Amygdala (tissue), 56 donors: ENCODE measurements around the gene UBE2V1.
"Not testable (repeated sequence)": the region's sequence is repeated elsewhere in the genome, so short reads cannot be mapped to it uniquely, and the experiment has no call there.

Source experiments
- DNase-seq, 56 donors: peaks; one replicate each; lab custom pipeline; 2025; lab: John Stamatoyannopoulos, UW

UBE2V1 gene

DNA sequence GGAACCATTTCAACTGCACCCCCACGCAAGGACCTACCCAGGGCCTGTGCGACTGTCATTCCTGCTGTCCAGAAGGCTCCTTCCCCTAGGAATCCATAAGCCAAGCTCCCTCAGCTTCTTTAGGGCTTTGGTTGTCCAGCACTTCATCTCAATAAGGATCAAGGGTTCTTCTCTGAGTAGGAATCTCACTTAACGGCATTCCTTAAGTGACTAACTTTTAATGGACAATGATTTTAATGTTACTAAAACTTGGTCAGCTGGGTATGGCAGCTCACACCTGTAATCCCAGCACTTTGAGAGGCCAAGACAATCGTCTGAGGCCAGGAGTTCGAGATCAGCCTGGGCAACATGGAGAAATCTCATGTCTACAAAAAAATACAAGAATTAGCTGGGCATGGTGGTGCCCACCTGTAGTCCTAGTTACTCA lies 13.4 kb downstream of the UBE2V1 start:
- no peak for DNase-seq

DNA sequence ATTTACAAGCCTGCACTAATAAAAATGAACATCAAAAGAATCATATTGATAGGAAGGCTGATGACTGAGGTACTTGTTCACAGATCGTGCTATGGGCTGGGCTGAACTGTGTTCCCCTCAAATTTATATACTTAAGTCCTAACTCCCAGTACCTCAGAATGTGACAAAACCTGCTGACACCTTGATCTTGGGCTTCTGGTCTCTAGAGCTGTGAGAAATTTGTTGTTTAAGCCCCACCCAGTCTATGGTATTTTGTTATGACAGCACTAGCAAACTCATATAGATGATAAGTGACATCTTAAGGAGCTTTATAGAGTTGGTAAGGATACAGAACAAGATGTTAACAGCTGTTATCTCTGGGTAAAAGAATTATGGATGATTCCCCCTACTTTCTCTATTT lies 13.8 kb downstream of the UBE2V1 start:
- DNase-seq, result no peak

DNA sequence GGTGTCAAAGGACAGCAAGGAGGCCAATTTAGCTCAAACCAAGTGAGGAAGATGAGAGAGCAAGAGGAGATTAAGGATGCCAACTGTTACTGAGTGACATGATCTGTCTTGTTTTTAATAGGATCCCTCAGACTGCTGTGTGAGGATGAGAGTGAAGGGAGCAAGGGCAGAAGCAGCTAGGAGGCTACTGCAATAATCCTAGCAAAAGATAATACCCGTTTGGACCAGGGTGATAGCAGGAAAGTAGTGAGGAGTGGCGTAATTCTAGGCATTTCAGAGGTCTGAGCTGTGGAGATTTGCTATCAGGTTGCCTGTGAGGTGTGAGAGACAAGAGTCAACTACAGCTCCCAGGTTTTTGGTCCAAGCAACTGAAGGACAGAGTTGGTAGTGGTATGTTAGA lies 14.7 kb downstream of the UBE2V1 start:
- DNase-seq, result no peak

DNA sequence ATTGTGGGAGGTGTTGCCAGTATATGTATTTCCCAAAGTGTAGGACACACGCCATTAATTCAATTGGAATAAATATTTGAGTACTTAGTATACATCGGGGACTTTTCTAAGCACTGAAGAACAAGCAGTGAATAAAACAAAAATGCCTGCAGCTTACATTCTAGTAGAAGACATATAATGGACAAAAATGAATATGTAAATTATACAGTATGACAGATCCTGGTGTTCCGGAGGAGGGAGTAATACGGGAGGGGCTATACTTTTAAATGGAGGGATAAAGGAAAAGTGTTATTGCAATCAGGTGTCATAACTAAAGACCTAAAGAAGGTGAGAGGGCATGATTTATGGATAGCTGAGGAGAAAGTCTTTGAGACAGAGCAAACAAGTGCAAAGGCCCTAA lies 15.1 kb downstream of the UBE2V1 start:
- no peak for DNase-seq

DNA sequence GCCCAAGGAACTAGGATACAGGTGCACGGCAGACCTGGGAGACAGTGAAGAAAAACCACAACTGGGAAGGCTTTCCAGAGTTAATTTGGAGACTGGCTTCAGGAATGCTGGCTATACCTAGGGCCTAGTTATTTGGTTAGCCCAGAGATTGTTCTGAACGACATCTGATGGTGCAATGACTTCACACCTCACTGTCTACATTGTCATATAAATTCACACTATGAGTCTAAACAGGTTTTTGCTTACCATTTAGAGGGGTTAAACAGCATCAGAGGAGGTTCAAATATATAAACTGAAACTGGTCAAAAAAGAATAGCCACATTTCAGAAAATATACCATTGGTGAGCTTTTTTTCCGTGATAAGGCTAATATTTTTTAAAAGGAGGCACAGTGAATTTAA lies 16.7 kb downstream of the UBE2V1 start:
- DNase-seq, result no peak

DNA sequence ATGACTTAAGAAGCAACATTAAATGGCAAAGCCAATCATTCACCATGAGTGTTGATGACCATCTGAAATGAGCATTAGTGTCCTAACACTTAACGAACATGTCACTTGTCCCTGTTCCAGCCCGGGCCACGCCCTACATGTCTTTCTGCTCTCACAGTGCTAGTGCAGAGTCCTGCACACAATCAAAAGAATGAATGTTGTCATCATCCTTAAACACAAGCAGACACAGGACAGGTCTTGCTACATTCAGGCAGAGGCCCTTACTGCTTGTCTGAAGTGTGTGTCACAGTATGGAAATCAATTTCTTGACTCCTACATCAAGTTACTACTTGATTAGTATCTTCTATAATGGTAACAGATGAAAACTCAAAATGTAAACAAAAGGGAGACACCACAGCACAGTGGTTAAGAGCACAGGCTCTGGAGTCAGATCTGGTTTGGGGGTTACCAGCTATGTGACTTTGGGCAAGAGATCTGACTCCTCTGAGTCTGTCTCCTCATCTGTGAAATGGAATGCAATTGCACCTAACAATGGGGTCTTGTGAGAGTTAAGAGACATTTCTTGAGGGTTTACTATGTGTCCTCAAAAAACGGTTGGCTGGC lies 17.4 kb downstream of the UBE2V1 start:
- DNase-seq, result no peak

DNA sequence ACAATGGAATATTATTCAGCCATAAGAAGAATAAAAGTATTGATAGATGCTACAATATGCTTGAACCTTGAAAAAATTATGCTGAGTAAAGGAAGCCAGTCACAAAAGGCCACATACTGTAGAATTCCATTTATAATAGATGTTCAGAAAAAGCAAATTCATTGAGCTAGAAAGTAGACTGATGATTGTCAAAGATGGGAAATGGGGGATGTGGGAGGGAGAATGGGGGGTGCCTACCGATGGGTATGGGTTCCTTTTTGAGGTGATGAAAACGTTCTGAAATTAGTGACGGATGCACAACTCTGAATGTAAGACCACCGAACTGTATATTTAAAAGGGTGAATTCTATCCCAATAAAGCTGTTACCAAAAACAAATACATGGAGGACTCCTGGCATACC lies 18.4 kb downstream of the UBE2V1 start:
- no peak for DNase-seq

DNA sequence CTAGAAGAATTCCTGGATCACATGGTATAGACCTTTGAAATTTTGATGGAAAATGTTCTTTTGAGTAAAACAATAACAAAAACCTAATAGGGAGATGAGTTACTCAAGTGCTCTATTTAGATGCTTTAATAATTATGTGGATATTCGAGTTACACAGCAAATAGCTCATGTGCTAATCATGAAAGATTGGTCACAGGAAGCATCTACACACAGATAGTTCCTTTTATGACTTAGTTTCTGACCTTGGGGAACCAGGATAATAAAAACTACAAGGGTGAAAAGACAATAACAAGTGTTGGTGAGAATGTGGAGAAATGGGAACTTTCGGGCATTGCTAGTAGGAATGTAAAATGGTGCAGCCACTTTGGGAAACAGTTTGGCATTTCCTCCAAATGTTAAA lies 19.7 kb downstream of the UBE2V1 start:
- no peak for DNase-seq

DNA sequence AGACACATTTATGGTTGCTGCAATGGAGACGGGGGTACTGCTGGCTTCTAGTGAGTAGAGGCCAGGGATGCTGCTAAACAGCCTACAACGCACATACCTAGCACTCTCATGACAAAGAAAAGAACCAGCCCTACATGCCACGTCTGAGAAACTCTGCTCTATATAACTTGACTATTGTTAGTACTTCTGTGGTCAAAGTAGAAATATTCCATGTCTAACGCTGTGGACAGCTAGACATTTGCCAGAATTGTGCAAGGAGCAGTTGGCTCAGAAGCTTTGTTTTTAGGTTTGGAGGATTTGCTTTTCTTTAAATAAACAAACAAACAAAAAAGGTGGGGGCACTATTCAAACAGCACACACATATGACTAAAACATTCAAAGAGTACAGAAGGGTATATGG lies 20.5 kb downstream of the UBE2V1 start:
- no peak for DNase-seq

DNA sequence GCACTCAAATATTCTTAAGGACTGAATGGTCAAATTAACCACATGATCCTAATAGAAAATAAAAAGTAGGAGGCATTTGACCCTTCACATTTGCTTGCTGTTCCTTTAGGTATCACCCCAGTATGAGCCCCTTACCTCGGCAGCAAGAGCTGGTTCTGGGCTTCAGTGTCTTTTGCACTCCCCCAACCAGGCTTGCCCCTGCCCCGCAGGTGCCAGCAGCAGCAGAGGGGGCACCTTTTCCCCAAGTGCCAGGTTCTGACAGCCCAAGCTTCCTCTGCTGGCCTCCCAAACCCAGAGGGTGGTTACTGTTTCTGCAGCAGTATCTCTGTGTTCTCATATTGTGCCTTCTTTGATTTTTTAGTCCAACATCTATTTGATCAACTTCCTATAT lies 23.2 kb downstream of the UBE2V1 start:
- DNase-seq, result no peak

DNA sequence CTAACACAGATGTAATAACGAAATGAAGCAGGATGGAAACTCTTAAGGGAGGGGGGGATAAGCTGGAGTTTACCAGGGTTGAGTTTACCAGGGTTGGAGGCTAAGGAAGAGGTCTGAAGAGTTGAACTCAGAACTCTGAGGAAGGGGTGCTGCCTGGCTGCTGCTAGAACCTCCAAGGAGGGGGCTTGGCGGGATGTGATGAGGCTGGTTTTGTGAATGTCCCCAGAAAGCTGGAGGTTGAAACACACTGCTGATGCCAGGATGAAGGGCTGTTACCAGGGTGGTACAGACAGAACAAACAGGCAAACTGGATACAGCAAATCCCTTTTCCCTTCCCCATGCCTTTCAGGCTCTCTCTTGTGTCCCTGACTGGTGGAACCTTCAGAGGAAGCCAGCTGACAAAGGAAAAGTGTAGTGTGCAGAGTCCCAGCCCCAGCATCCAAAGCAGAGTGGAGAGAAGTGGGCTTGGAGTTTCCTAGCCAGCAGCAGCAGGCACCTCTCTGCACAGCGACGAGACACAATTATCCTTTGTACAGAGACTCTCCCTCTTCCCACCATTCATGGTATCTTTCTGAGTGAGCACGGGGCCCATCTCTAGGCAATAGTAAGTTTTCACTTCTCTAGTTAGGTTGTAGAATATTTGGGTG lies 23.7 kb downstream of the UBE2V1 start:
- peak in 2 of 56 donors; percentile 11 to 13 for DNase-seq

DNA sequence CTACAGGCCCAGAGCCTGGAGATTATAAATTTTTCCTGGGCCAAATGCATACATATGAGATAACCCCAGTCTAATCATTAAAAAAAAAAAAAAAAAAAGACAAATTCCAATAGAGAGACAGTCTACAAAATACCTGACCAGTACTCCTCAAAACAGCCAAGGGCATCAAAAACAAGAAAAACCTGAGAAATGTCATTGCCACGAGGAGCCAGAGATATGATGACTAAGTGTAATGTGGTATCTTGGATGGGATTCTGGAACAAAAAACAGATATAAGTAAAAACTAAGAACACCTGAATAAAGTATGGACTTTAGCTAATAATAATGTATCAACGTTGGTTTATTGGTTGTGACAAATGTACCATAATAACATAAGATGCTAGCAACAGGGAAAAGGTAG lies 24.9 kb downstream of the UBE2V1 start:
- no peak for DNase-seq

DNA sequence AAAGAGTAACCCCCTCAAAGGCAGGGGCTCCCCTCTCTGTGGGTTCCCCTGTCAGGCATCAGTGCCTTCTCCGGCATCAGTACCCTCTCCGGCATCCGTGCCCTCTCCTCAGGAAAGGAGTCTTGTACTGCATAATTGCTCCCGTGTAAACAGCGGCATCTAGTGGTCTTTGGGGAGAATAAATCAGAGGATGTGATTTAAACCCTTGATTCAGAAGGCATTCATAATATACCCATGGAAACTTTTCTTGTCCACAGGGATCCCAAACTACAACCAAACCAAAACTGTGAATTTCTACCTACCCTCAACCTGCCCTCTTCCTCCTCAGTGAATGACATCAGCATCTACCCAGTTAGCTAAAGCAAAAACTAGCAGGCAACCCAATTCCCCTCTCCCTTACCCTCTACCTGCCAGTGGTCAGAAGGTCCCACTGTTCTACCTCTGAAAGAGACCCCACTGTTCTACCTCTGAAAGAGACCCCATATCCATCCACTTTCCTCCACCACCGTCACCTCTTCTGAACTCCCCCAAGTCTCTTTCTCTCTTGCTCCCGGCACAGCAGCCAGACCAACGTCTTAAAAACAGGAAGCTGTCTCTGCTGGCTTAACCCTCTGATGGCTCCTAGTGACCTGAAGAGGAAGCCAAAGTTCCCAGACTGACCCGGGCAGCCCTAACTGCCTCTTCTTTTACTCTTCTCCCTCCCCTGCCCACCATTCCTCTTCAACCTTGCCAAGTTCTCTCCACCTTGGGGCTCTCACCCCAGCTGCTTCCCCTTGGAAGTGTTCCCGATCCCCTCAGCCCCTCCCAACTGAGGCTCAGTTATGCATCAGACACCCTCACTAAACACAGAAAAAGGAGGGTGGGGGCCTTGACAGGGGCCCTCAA lies 27.2 kb downstream of the UBE2V1 start:
- DNase-seq, result peak in 23 of 56 donors; percentile 8 to 61 (median 24)

DNA sequence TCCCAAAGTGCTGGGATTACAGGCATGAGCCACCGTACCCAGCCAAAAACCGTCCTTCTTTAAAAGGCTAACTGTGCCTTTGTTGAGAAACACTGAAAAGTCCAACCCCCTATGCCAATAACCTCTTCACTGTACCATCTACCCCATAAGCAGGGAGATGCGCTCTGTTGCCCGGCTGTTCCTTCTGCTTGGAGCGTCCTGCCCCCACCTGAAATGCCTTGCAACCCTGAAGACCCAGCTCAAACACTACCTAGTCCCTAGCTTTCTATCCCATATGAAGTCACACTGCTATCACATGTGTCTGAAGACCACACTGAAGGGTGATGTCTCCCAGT lies 27.8 kb downstream of the UBE2V1 start:
- no peak for DNase-seq

DNA sequence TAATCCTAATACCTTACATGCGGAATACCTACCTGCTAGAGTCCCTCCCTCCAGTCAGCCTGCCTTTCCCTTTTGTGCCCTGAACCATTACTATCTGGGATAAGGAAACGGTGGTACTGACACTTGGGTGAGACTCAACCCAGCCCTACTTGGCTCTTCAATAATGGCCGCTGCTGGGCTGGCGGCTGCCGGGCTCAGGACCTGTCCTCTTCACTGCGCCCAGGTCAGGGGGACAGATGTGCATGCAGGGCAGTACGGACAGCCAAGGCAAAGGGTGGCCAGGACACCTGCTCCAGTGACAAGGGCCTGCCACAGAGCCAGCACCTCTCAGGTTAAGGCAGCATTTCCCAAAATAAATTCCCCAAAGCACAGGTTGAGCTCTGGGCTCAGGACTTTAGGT lies 29.9 kb downstream of the UBE2V1 start:
- no peak for DNase-seq

DNA sequence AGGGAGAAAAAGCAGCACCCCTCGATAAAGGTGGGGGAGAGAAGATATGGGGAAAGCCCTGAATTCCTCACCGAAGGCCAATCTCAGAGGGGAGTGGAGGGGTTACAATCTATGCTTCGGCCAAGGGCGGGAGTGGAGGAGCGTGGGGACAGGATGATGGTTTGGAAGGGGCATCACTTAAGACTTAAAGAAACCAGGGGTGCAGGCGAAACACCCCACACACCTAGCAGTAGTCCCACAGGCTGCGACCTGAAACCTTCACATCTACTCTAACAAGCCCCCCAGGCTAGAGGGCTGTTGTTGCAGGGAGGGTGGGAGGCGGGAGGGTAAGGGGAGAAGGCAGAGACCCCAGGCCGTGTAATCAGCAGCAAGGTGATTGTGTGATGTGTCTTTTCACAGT lies 30.9 kb downstream of the UBE2V1 start:
- not testable (repeated sequence) for DNase-seq

DNA sequence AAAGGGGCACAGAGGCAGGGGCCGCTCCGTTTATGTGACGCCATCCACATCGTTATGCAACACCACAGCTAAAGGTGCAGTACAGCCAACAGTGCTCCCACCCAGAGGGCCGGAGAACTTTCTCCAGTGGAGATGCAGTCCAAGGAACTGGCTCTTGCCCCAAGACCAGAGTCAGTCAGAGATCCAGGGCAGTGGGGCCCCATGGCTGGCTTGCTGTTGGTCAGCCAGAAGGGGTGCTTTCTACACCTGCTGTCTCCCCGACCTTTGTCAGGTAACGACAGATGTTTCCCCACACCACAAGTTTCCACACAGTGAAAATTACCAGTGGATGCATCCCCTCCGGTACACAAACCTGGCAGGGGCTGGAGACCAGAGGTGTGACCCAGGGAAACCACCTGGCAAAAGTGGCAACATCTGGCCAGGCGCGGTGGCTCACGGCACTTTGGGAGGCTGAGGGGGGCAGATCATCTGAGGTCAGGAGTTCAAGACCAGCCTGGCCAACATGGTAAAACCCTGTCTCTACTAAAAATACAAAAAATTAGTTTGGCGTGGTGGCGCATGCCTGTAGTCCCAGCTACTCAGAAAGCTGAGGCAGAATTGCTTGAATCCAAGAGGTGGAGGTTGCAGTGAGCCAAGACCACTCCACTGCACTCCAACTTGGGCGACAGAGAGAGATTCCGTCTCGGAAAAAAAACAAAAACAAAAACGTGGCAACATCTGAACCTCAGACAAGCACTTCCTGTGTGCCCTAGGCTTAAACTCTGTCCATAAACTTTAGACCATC lies 34.9 kb downstream of the UBE2V1 start:
- no peak for DNase-seq

DNA sequence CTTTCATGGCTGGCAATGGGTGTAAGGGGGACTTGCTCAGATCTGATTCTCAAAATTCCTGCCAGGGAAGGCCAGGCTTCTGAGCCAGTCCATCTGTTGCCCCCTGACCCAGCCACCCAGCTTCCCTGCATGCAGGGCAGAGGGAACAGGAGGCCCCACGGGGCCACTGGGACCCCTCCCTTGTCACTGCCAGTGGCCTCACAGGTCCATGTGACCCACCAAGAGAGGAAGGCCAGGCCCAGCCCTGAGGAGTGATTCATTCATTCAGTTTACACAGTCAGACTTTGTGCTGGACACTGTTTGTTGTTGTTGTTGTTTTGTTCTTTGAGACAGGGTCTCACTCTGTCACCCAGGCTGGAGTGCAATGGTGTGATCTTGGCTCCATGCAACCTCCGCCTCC lies 39.5 kb downstream of the UBE2V1 start:
- no peak for DNase-seq

DNA sequence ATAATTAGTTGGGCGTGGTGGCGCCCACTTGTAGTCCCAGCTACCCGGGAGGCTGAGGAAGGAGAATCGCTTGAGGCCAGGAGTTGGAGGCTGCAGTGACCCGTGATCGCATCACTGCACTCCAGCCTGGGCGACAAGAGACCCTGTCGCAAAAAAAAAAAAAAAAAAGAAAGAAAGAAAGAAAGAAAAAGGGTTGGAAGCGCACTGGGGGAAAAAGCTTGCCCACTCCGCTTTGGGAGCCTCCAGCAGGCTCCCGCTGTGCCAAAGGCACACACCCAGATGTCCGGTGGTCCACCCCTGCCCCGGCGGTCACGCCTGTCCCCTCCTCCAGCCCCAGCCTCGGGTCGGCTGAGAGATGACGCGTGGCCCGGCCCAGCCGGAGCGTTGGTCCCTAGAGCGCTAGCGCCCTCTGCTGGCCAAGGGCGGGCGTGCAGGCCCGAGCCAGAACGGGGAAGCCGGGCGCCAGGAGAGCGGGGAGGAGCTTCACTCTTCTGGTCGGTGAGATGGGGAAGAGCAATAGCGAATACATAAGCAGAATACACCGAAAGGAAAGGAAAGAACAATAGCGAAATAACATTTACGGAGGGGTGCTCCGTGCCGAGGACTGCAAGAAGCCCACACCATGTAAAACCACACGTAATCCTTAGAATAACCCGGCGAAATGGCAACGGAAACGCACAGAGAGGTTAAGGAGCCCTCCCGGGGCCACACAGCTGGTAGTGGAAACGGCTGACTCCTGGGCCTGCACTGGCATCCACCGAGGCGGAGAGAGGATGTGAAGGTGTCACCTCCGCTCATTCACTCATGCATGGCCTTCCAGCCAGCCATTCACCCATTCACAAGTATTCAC lies 41.7 kb downstream of the UBE2V1 start:
- peak in 55 of 56 donors; percentile 21 to 95 (median 78) for DNase-seq

DNA sequence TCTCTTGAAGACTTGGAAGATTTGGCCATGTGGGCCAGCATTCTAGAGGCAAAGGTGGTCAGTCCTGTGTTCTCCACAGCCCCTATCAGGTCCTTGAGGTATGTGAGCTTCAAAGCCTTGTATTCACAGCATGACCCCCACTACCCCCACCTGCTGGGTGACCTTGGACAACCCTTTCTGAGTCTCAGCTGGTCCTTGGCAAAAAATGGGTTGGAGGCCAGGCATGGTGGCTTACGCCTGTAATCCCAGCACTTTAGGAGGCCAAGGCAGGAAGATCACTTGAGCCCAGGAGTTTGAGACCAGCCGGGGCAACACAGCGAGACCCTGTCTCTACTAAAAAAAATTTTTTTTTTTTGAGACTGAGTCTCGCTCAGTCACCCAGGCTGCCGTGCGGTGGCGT lies 42.6 kb downstream of the UBE2V1 start:
- DNase-seq, result no peak
